GM23338 (cell line): ENCODE results near the gene CEP19. TPM values are rescaled to one million over a fixed set of nuclear protein-coding genes. Genes with fewer than 3 reads are reported as not detected.
A peak's percentile ranks its signal among the peaks of the same experiment; 100 is the strongest.

Experiments
- ATAC-seq: fragments of 200-7000 bp; cut with Tn5 transposase; 3 replicates; pipeline ENCODE4 v1.9.1; 2020
- DNase-seq: peaks from one replicate; pipeline ENCODE4 v3.0.0-alpha.2; 2015; ENCODE audit warnings: low spot score
- H2AFZ ChIP-seq: fragments of 200-600 bp; sonication (generic); 2 replicates; pipeline ENCODE4 v1.8.0; 2016; ENCODE audit warnings: antibody characterized with exemption, mild to moderate bottlenecking, moderate library complexity
- H3F3A ChIP-seq: fragments of 200-600 bp; sonication (generic); replicated peaks from 2 replicates; pipeline ENCODE4 v1.8.0; 2017; ENCODE audit warnings: antibody characterized with exemption, mixed run types, low read depth
- H3K27ac ChIP-seq: fragments of 200-600 bp; sonication (generic); 2 replicates; pipeline ENCODE4 v1.6.1; 2016; ENCODE audit warnings: low read depth
- H3K27me3 ChIP-seq: fragments of 200-600 bp; sonication (generic); 2 replicates; pipeline ENCODE4 v1.8.0; 2016; ENCODE audit warnings: mild to moderate bottlenecking, mixed run types, moderate library complexity; ENCODE audit not compliant: insufficient read depth
- H3K36me3 ChIP-seq: fragments of 200-600 bp; sonication (generic); 2 replicates; pipeline ENCODE4 v1.8.0; 2016; ENCODE audit warnings: mild to moderate bottlenecking; ENCODE audit not compliant: insufficient read depth
- H3K4me1 ChIP-seq: fragments of 200-600 bp; sonication (generic); 2 replicates; pipeline ENCODE4 v1.8.0; 2016; ENCODE audit warnings: mild to moderate bottlenecking, moderate library complexity; ENCODE audit not compliant: insufficient read depth
- H3K4me2 ChIP-seq: fragments of 200-600 bp; sonication (generic); 2 replicates; pipeline ENCODE4 v1.7.1; 2017; ENCODE audit warnings: mixed run types
- H3K4me3 ChIP-seq: fragments of 200-600 bp; sonication (generic); 2 replicates; pipeline ENCODE4 v1.6.1; 2016; ENCODE audit warnings: mixed run types
- H3K79me2 ChIP-seq: fragments of 200-600 bp; sonication (generic); replicated peaks from 2 replicates; pipeline ENCODE4 v1.8.0; 2017; ENCODE audit warnings: mild to moderate bottlenecking; ENCODE audit not compliant: insufficient read depth
- H3K9me2 ChIP-seq: fragments of 200-600 bp; sonication (generic); 2 replicates; pipeline ENCODE4 v1.8.0; 2017; ENCODE audit not compliant: insufficient read depth
- H4K20me1 ChIP-seq: fragments of 200-600 bp; sonication (generic); replicated peaks from 2 replicates; pipeline ENCODE4 v1.8.0; 2017; ENCODE audit warnings: mild to moderate bottlenecking; ENCODE audit not compliant: insufficient read depth
- H3K27ac Mint-ChIP-seq: 2 replicates; pipeline ENCODE4 v1.8.0; 2020; ENCODE audit warnings: inconsistent platforms, mild to moderate bottlenecking, moderate library complexity, mixed read lengths
- H3K27me3 Mint-ChIP-seq: 3 replicates; pipeline ENCODE4 v1.8.0; 2022; ENCODE audit warnings: low read depth, mild to moderate bottlenecking, moderate library complexity, mixed read lengths, inconsistent platforms; ENCODE audit not compliant: insufficient read depth, poor library complexity
- H3K36me3 Mint-ChIP-seq: 3 replicates; pipeline ENCODE4 v1.8.0; 2021; ENCODE audit warnings: low read depth, mild to moderate bottlenecking, inconsistent platforms, moderate library complexity, mixed read lengths
- H3K4me1 Mint-ChIP-seq: 3 replicates; pipeline ENCODE4 v1.8.0; 2020; ENCODE audit warnings: mild to moderate bottlenecking, inconsistent platforms, mixed read lengths
- H3K4me3 Mint-ChIP-seq: 3 replicates; pipeline ENCODE4 v1.8.0; 2021; ENCODE audit warnings: moderate library complexity, mild to moderate bottlenecking, inconsistent platforms, mixed read lengths
- H3K9me3 Mint-ChIP-seq: 3 replicates; pipeline ENCODE4 v1.8.0; 2020; ENCODE audit warnings: moderate library complexity, mild to moderate bottlenecking, inconsistent platforms, mixed read lengths
- CREB1 ChIP-seq: fragments of 250-450 bp; sonication (Bioruptor Pico); IDR thresholded peaks from 2 replicates; pipeline ENCODE4 v1.5.0; 2020; ENCODE audit warnings: low read depth, mild to moderate bottlenecking, moderate library complexity
- NANOG ChIP-seq: IDR thresholded peaks from 2 replicates; pipeline ENCODE4 v1.6.1; 2016; ENCODE audit warnings: antibody characterized with exemption, borderline replicate concordance
- ZNF331 ChIP-seq: fragments of 250-450 bp; sonication (Bioruptor Pico); IDR thresholded peaks from 2 replicates; pipeline ENCODE4 v1.5.0; 2020; ENCODE audit warnings: low read depth, mild to moderate bottlenecking, moderate library complexity
- polyA plus RNA-seq: library from polyadenylated mRNA; unstranded; fragments of >200 nt; fragmentation: Nextera tagmentation; extraction: Ambion mirVana; gene quantifications from 2 replicates; pipeline ENCODE4 v1.2.1, GENCODE V29; 2016
- total RNA-seq: library from RNA; depleted of rRNA; stranded (reverse); fragments of >200 nt; shearing (Covaris generic); gene quantifications from 2 replicates; pipeline ENCODE4 v1.2.3, GENCODE V29; 2014
- TF ChIP-seq, protein P1 (sequence below): IDR thresholded peaks from one replicate; pipeline ENCODE4 v1.6.1; 2018; ENCODE audit warnings: antibody characterized with exemption; ENCODE audit not compliant: unreplicated experiment
- TF ChIP-seq, protein P2 (sequence below), 2 experiments: fragments of 200-600 bp in 1 of 2; sonication (generic) in 1 of 2; conservative IDR thresholded peaks; 2 replicates each; pipeline versions ENCODE4 v1.5.1 to v1.6.1; 2016 to 2017; ENCODE audit warnings: antibody characterized with exemption in 2 of 2, low read depth in 2 of 2, mild to moderate bottlenecking in 2 of 2, moderate library complexity in 1 of 2
- TF ChIP-seq, protein P3 (sequence below): IDR thresholded peaks from 2 replicates; pipeline ENCODE4 v1.6.1; 2016; ENCODE audit warnings: antibody characterized with exemption

CEP19 gene
- total and polyA plus RNA-seq, 2 experiments from 2014 or later: 1.6 to 2.5 TPM

DNA sequence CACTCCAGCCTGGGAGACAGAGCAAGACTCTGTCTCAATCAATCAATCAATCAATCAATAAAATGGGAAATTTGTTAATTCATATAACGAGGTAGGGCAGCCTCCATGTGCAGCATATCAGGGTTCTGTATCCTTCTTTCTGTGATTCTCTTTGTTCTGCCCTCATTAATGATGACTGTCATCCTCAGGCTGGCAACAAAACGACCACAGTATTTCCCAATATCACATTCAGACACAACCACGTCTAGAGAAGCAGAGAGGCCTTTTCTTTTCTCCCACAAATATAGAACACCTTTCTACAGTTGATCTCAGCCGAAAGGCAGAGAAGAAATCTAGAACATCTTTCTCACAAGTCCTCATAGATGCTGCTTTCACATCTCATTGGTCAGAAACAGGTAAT lies 11.2 kb downstream of the CEP19 start (continued):
- TF ChIP-seq, protein P1, sequence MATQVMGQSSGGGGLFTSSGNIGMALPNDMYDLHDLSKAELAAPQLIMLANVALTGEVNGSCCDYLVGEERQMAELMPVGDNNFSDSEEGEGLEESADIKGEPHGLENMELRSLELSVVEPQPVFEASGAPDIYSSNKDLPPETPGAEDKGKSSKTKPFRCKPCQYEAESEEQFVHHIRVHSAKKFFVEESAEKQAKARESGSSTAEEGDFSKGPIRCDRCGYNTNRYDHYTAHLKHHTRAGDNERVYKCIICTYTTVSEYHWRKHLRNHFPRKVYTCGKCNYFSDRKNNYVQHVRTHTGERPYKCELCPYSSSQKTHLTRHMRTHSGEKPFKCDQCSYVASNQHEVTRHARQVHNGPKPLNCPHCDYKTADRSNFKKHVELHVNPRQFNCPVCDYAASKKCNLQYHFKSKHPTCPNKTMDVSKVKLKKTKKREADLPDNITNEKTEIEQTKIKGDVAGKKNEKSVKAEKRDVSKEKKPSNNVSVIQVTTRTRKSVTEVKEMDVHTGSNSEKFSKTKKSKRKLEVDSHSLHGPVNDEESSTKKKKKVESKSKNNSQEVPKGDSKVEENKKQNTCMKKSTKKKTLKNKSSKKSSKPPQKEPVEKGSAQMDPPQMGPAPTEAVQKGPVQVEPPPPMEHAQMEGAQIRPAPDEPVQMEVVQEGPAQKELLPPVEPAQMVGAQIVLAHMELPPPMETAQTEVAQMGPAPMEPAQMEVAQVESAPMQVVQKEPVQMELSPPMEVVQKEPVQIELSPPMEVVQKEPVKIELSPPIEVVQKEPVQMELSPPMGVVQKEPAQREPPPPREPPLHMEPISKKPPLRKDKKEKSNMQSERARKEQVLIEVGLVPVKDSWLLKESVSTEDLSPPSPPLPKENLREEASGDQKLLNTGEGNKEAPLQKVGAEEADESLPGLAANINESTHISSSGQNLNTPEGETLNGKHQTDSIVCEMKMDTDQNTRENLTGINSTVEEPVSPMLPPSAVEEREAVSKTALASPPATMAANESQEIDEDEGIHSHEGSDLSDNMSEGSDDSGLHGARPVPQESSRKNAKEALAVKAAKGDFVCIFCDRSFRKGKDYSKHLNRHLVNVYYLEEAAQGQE: no peak
- TF ChIP-seq, protein P2, sequence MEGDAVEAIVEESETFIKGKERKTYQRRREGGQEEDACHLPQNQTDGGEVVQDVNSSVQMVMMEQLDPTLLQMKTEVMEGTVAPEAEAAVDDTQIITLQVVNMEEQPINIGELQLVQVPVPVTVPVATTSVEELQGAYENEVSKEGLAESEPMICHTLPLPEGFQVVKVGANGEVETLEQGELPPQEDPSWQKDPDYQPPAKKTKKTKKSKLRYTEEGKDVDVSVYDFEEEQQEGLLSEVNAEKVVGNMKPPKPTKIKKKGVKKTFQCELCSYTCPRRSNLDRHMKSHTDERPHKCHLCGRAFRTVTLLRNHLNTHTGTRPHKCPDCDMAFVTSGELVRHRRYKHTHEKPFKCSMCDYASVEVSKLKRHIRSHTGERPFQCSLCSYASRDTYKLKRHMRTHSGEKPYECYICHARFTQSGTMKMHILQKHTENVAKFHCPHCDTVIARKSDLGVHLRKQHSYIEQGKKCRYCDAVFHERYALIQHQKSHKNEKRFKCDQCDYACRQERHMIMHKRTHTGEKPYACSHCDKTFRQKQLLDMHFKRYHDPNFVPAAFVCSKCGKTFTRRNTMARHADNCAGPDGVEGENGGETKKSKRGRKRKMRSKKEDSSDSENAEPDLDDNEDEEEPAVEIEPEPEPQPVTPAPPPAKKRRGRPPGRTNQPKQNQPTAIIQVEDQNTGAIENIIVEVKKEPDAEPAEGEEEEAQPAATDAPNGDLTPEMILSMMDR (conservative IDR thresholded peaks at IDR 0.05; ENCODE audit: low read depth in 2 of 2): no peak
- TF ChIP-seq, protein P3, sequence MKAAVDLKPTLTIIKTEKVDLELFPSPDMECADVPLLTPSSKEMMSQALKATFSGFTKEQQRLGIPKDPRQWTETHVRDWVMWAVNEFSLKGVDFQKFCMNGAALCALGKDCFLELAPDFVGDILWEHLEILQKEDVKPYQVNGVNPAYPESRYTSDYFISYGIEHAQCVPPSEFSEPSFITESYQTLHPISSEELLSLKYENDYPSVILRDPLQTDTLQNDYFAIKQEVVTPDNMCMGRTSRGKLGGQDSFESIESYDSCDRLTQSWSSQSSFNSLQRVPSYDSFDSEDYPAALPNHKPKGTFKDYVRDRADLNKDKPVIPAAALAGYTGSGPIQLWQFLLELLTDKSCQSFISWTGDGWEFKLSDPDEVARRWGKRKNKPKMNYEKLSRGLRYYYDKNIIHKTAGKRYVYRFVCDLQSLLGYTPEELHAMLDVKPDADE: no peak

DNA sequence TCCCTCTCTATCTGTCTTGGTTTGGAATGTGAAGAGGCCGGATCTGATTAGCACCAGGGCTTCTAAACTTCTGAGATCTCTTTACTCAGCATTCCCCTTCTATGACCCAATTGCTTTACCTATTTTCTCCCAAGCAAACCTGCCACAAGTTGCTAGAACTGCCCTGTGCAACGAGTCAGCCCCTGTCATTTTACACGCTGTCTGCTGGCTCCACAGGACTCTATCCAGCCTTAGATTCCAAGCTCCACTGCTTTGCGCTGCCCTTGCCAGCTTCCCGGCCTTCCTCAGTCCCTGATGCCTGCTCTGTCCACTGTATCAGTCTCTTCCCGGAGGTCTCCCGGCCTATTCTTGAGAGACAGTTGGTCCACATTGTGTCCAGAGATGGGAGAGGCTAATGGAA lies 12.3 kb downstream of the CEP19 start:
- Histone ChIP-seq H3K4me3 (no peak overlapping the region), H3K27ac (no peak overlapping the region), H3K4me2 (no peak overlapping the region), H3K27me3 (no peaks in the 10 kb centered on the region), H3K9me2 (no peaks in the 10 kb centered on the region), H3K79me2 (no peaks in the 10 kb centered on the region), H3K36me3 (no peaks in the 10 kb centered on the region), H3F3A (no peaks in the 10 kb centered on the region; the same call in 1 of the 2 replicates), H2AFZ (peak overlapping the region; percentile 28; the same call in 1 of the 2 replicates), H3K4me1 (no peaks in the 10 kb centered on the region), H4K20me1 (no peaks in the 10 kb centered on the region)
- DNase-seq: no peak
- Mint-ChIP-seq H3K27me3 (peaks cover 1% of the 10 kb centered on the region), H3K27ac (no peak overlapping the region), H3K36me3 (no peaks in the 10 kb centered on the region), H3K9me3 (no peaks in the 10 kb centered on the region), H3K4me1 (no peaks in the 10 kb centered on the region), H3K4me3 (no peak overlapping the region)
- no peak for ATAC-seq
- no peak for TF ChIP-seq CREB1 (CRISPR knock-in tag)
- TF ChIP-seq, protein P2 (conservative IDR thresholded peaks at IDR 0.05; ENCODE audit: low read depth in 2 of 2): no peak
- TF ChIP-seq, protein P1: no peak
- no peak for TF ChIP-seq ZNF331 (CRISPR knock-in tag)
- TF ChIP-seq NANOG: no peak
